Natural killer cell (primary cell): ENCODE data around the gene ZNF84. TPM values are rescaled to one million over a fixed set of nuclear protein-coding genes. Genes with fewer than 3 reads are reported as not detected.

ENCODE experiments used
- ATAC-seq, 3 donors: fragments of 150-1000 bp in 2 of 3; fragments of 200-7000 bp in 1 of 3; cut with Tn5 transposase; 1 replicate in 1 of 3; 2 replicates in 2 of 3; pipeline ENCODE4 v1.10.0; 2021; ENCODE audit warnings: mild to moderate bottlenecking in 2 of 3, moderate library complexity in 2 of 3
- DNase-seq, 2 donors: peaks; one replicate each; pipeline versions ENCODE4 v3.0.0 to v3.0.0-alpha.2; 2013 to 2021; ENCODE audit warnings: mixed read lengths in 1 of 2
- H3K27ac ChIP-seq: one replicate; pipeline ENCODE4 v1.5.1; 2013; ENCODE audit warnings: mild to moderate bottlenecking, low read length
- H3K27me3 ChIP-seq: one replicate; pipeline ENCODE4 v1.6.1; 2013; ENCODE audit warnings: low read length; ENCODE audit not compliant: control insufficient read depth, insufficient read depth
- H3K36me3 ChIP-seq: one replicate; pipeline ENCODE4 v1.6.1; 2013; ENCODE audit warnings: low read length; ENCODE audit not compliant: control insufficient read depth, insufficient read depth
- H3K4me1 ChIP-seq: one replicate; pipeline ENCODE4 v1.6.1; 2013; ENCODE audit warnings: low read length; ENCODE audit not compliant: control insufficient read depth, insufficient read depth
- H3K4me3 ChIP-seq: one replicate; pipeline ENCODE4 v1.5.1; 2013; ENCODE audit warnings: low read length
- H3K9me3 ChIP-seq: one replicate; pipeline ENCODE4 v1.6.1; 2013; ENCODE audit warnings: low read length; ENCODE audit not compliant: control insufficient read depth, insufficient read depth
- H3K27ac Mint-ChIP-seq, 2 donors: one replicate each; pipeline ENCODE4 v1.8.0; 2022; ENCODE audit warnings: mild to moderate bottlenecking in 2 of 2, mixed read lengths in 2 of 2, moderate library complexity in 1 of 2
- H3K27me3 Mint-ChIP-seq, 2 donors: one replicate each; pipeline ENCODE4 v1.8.0; 2022; ENCODE audit warnings: low read depth in 2 of 2, mixed read lengths in 2 of 2
- H3K36me3 Mint-ChIP-seq: one replicate; pipeline ENCODE4 v1.8.0; 2022; ENCODE audit warnings: mixed read lengths
- H3K4me1 Mint-ChIP-seq, 2 donors: one replicate each; pipeline ENCODE4 v1.8.0; 2022; ENCODE audit warnings: mixed read lengths in 2 of 2
- H3K4me3 Mint-ChIP-seq: one replicate; pipeline ENCODE4 v1.8.0; 2022; ENCODE audit warnings: mild to moderate bottlenecking, moderate library complexity, mixed read lengths
- H3K9me3 Mint-ChIP-seq, 2 donors: one replicate each; pipeline ENCODE4 v1.8.0; 2022; ENCODE audit warnings: mixed read lengths in 2 of 2
- WGBS: methylation state at CpG from one replicate; pipeline ENCODE4 v1.1.7; 2013; ENCODE audit warnings: missing lambda C conversion rate; ENCODE audit not compliant: insufficient coverage; 5-methylcytosine and 5-hydroxymethylcytosine counted together
- intact Hi-C: fragments of 100-400 bp; cut with micrococcal nuclease; formaldehyde crosslinking; loops from one replicate; pipeline ENCODE4 v1.14.2; 2022
- total RNA-seq, 4 donors: library from RNA; stranded (reverse); fragments of 120-200 nt in 1 of 4; gene quantifications; one replicate each; pipeline versions ENCODE4 v1.2.3 to v1.2.4, GENCODE V29; 2013 to 2022
- TF ChIP-seq, protein P1 (sequence below): fragments of 200-600 bp; IDR thresholded peaks from one replicate; pipeline ENCODE4 v1.8.0; 2022; ENCODE audit warnings: antibody characterized with exemption

ZNF84 gene
- total RNA-seq, 3 donors from 2014 or later (not counting 1 experiment from before 2014, with no cell fraction given) = 23.4 to 31.1 (median 26.1) TPM

DNA sequence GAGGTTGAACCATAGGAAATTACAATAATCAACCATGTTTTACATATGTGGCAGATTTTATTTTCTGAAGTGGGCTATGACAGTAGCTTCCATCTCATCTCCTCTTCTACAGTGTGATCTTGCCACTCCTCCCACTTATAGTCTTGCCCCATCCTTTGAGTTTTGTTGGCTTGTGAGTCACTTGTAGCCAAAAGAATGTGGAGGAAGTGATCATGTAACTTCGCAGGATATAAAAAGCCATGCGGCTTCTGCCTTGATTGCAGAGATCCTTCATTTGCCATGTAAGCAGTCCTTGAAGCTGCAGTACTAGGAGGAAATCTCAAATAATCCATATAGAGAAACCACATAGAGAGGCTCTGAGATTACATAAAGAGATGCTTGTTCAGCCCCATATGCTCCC is 13.7 kb upstream of the ZNF84 start:
- Mint-ChIP-seq H3K36me3 (peaks cover 34% of the 10 kb centered on the region), H3K27me3 (no peaks in the 10 kb centered on the region), H3K4me1 (no peaks in the 10 kb centered on the region), H3K9me3 (peaks cover 15 to 27% of the 10 kb centered on the region in 2 donors), H3K4me3 (no peak overlapping the region), H3K27ac (no peak overlapping the region)
- H3K36me3 ChIP-seq = no peaks in the 10 kb centered on the region
- no peaks in the 10 kb centered on the region for H3K27me3 ChIP-seq
- no peak overlapping the region for H3K27ac ChIP-seq
- intact Hi-C loops = no loop called here
- WGBS = 96% methylated on average over 2 of the region's 2 CpGs
- TF ChIP-seq, protein P1, sequence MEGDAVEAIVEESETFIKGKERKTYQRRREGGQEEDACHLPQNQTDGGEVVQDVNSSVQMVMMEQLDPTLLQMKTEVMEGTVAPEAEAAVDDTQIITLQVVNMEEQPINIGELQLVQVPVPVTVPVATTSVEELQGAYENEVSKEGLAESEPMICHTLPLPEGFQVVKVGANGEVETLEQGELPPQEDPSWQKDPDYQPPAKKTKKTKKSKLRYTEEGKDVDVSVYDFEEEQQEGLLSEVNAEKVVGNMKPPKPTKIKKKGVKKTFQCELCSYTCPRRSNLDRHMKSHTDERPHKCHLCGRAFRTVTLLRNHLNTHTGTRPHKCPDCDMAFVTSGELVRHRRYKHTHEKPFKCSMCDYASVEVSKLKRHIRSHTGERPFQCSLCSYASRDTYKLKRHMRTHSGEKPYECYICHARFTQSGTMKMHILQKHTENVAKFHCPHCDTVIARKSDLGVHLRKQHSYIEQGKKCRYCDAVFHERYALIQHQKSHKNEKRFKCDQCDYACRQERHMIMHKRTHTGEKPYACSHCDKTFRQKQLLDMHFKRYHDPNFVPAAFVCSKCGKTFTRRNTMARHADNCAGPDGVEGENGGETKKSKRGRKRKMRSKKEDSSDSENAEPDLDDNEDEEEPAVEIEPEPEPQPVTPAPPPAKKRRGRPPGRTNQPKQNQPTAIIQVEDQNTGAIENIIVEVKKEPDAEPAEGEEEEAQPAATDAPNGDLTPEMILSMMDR = no peak
- no peak for DNase-seq
- H3K4me3 ChIP-seq = no peak overlapping the region
- ATAC-seq = no peak
- H3K9me3 ChIP-seq = peaks cover 64% of the 10 kb centered on the region
- H3K4me1 ChIP-seq = no peaks in the 10 kb centered on the region

DNA sequence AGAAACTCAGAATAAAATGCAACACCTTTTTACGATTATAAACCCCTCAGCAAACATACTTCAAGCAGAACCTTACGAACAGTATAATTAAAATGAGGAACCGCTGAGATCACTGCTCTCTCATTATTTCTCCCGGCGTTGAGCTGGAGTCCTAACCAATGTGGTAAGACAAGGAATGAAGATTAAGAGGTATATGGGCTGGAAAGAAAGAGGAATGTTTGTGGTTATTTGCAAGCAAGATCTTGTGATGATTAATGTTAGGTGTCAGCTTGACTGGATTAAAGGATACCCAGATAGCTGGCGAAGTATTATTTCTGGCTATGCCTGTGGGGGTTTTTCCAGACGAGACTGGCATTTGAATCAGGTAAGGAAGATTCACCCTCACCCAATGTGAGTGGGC is 10.3 kb upstream of the ZNF84 start:
- DNase-seq (no peak), ATAC-seq (no peak)
- Histone ChIP-seq H3K36me3 (no peaks in the 10 kb centered on the region), H3K9me3 (peaks cover 69% of the 10 kb centered on the region), H3K27me3 (no peaks in the 10 kb centered on the region), H3K27ac (no peak overlapping the region), H3K4me3 (no peak overlapping the region), H3K4me1 (no peaks in the 10 kb centered on the region)
- H3K36me3 Mint-ChIP-seq = peaks cover 16% of the 10 kb centered on the region
- no peaks in the 10 kb centered on the region for H3K27me3 Mint-ChIP-seq
- WGBS = 96% methylated on average over 6 of the region's 7 CpGs
- H3K4me3 Mint-ChIP-seq = no peak overlapping the region
- no peak overlapping the region for H3K27ac Mint-ChIP-seq
- peaks cover 9 to 11% of the 10 kb centered on the region in 2 donors for H3K9me3 Mint-ChIP-seq
- TF ChIP-seq, protein P1 = no peak
- intact Hi-C loops = no loop called here
- no peaks in the 10 kb centered on the region for H3K4me1 Mint-ChIP-seq

- Histone ChIP-seq H3K27me3 (no peaks in the 10 kb centered on the region), H3K9me3 (peaks cover 34% of the 10 kb centered on the region), H3K27ac (peak overlapping the region; percentile 97), H3K4me3 (peak overlapping the region; percentile 71), H3K4me1 (peaks cover 4% of the 10 kb centered on the region), H3K36me3 (peaks cover 19% of the 10 kb centered on the region)
- peaks cover 0 to 10% of the 10 kb centered on the region in 2 donors for H3K27me3 Mint-ChIP-seq
- H3K4me3 Mint-ChIP-seq = peak overlapping the region; percentile 98
- peaks cover 11 to 33% of the 10 kb centered on the region in 2 donors for H3K9me3 Mint-ChIP-seq
- peaks cover 34% of the 10 kb centered on the region for H3K36me3 Mint-ChIP-seq
- TF ChIP-seq, protein P1 = no peak
- 71% methylated on average over 1 of the region's 4 CpGs for WGBS
- ATAC-seq (no peak), DNase-seq (no peak)
- peak overlapping the region; percentile 94 to 96 for H3K27ac Mint-ChIP-seq
- intact Hi-C loops = no loop called here
- H3K4me1 Mint-ChIP-seq = peaks cover 5 to 15% of the 10 kb centered on the region in 2 donors
Measured at GRCh38 chr12:133038118-133038709, 905 bp downstream of the ZNF84 start.

- intact Hi-C loops = no loop called here
- H3K9me3 Mint-ChIP-seq = peaks cover 18 to 46% of the 10 kb centered on the region in 2 donors
- no peak overlapping the region for H3K4me3 ChIP-seq
- peaks cover 84% of the 10 kb centered on the region for H3K36me3 Mint-ChIP-seq
- peaks cover 81% of the 10 kb centered on the region for H3K9me3 ChIP-seq
- no peak overlapping the region for H3K27ac Mint-ChIP-seq
- TF ChIP-seq, protein P1 = no peak
- no CpG with 5 or more reads among the region's 3 CpGs for WGBS
- no peaks in the 10 kb centered on the region for H3K27me3 Mint-ChIP-seq
- no peaks in the 10 kb centered on the region for H3K4me1 ChIP-seq
- no peaks in the 10 kb centered on the region for H3K4me1 Mint-ChIP-seq
- DNase-seq (no peak), ATAC-seq (no peak)
- no peak overlapping the region for H3K4me3 Mint-ChIP-seq
- peaks cover 71% of the 10 kb centered on the region for H3K36me3 ChIP-seq
- H3K27me3 ChIP-seq = no peaks in the 10 kb centered on the region
- H3K27ac ChIP-seq = no peak overlapping the region
Measured at GRCh38 chr12:133046698-133047097, 9.4 kb downstream of the ZNF84 start.
